Loucy (cell line): ENCODE data around the gene FIBIN.

Experiments used
- H2AFZ ChIP-seq: fragments of 200-600 bp; sonication (generic); 2 replicates; pipeline ENCODE4 v1.6.0; 2016; ENCODE audit warnings: antibody characterized with exemption, mild to moderate bottlenecking, low read length, moderate library complexity
- H3F3A ChIP-seq: fragments of 200-600 bp; 2 replicates; pipeline ENCODE4 v1.6.0; 2016; ENCODE audit warnings: antibody characterized with exemption, low read depth, mild to moderate bottlenecking
- H3K27me3 ChIP-seq: fragments of 200-600 bp; sonication (generic); 2 replicates; pipeline ENCODE4 v1.6.1; 2014; ENCODE audit warnings: low read length, mild to moderate bottlenecking; ENCODE audit not compliant: insufficient read depth, poor library complexity, severe bottlenecking
- H3K36me3 ChIP-seq: fragments of 200-600 bp; sonication (generic); 2 replicates; pipeline ENCODE4 v1.6.1; 2016; ENCODE audit warnings: low read length; ENCODE audit not compliant: insufficient read depth
- H3K4me1 ChIP-seq: fragments of 200-600 bp; sonication (generic); 2 replicates; pipeline ENCODE4 v1.5.1; 2014; ENCODE audit warnings: low read length, mild to moderate bottlenecking; ENCODE audit not compliant: insufficient read depth, poor library complexity, severe bottlenecking
- H3K4me2 ChIP-seq: fragments of 200-600 bp; sonication (generic); 2 replicates; pipeline ENCODE4 v1.6.0; 2014; ENCODE audit warnings: antibody characterized with exemption, low read length, low read depth, mild to moderate bottlenecking; ENCODE audit not compliant: poor library complexity, severe bottlenecking
- H3K4me3 ChIP-seq: fragments of 200-600 bp; sonication (generic); 2 replicates; pipeline ENCODE4 v1.5.1; 2014; ENCODE audit warnings: low read length, mild to moderate bottlenecking, mixed read lengths; ENCODE audit not compliant: poor library complexity, severe bottlenecking
- H3K79me2 ChIP-seq: fragments of 200-600 bp; sonication (generic); 2 replicates; pipeline ENCODE4 v1.6.1; 2014; ENCODE audit warnings: low read length; ENCODE audit not compliant: insufficient read depth
- H3K9ac ChIP-seq: fragments of 200-600 bp; sonication (generic); 2 replicates; pipeline ENCODE4 v1.6.0; 2014; ENCODE audit warnings: mild to moderate bottlenecking, low read depth, low read length, moderate library complexity; ENCODE audit not compliant: poor library complexity, severe bottlenecking
- H3K9me2 ChIP-seq: fragments of 200-600 bp; sonication (generic); replicated peaks from 2 replicates; pipeline ENCODE4 v1.6.1; 2016; ENCODE audit warnings: low read depth, low read length, mixed read lengths
- H3K9me3 ChIP-seq: fragments of 200-600 bp; sonication (generic); 2 replicates; pipeline ENCODE4 v1.6.1; 2014; ENCODE audit warnings: mild to moderate bottlenecking, antibody characterized with exemption, low read length, low read depth; ENCODE audit not compliant: insufficient read depth
- H4K20me1 ChIP-seq: fragments of 200-600 bp; sonication (generic); 2 replicates; pipeline ENCODE4 v1.6.0; 2014; ENCODE audit warnings: antibody characterized with exemption, low read length, mild to moderate bottlenecking; ENCODE audit not compliant: insufficient read depth, poor library complexity, severe bottlenecking
- EZH2phosphoT487 ChIP-seq: fragments of 200-600 bp; IDR thresholded peaks from 2 replicates; pipeline ENCODE4 v1.6.1; 2018; ENCODE audit warnings: antibody characterized with exemption, mild to moderate bottlenecking, moderate library complexity, borderline replicate concordance
- TF ChIP-seq, protein P1 (sequence below): fragments of 200-600 bp; sonication (generic); conservative IDR thresholded peaks from 2 replicates; pipeline ENCODE4 v1.5.1; 2014; ENCODE audit warnings: mild to moderate bottlenecking, antibody characterized with exemption, low read length

The FIBIN gene

DNA sequence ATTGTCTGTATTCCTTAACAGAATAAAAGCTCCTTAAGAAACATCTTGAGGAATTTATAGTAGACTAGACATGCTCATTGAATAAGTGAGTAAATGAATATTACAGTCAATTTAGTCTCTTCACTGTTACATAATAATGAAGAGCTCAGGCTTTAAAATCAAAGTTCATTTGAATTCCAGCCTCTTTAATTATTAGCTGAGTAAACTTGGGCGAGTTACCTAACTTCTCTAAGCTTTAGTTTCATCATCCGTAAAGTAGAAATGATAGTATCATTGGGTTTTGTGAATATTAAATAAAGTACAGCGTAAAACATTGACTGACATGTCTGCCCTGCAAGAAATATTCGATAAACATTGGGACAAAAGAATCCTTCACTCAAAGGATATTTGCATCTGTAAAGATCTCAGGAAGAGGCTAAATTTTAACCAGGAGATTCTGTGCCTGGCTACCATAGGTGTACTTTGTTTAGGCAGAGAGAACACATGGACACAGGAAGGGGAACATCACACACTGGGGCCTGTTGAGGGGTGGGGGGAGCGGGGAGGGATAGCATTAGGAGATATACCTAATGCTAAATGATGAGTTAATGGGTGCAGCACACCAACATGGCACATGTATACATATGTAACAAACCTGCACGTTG, 31.5 kb downstream of the FIBIN start:
- H3K4me1 ChIP-seq = no peaks in the 10 kb centered on the region
- no peak overlapping the region for H3K9ac ChIP-seq
- H3K36me3 ChIP-seq = no peaks in the 10 kb centered on the region
- no peak overlapping the region for H3K4me3 ChIP-seq
- H3K4me2 ChIP-seq = no peak overlapping the region
- H4K20me1 ChIP-seq = no peaks in the 10 kb centered on the region
- H3K27me3 ChIP-seq = no peaks in the 10 kb centered on the region
- TF ChIP-seq, protein P1, sequence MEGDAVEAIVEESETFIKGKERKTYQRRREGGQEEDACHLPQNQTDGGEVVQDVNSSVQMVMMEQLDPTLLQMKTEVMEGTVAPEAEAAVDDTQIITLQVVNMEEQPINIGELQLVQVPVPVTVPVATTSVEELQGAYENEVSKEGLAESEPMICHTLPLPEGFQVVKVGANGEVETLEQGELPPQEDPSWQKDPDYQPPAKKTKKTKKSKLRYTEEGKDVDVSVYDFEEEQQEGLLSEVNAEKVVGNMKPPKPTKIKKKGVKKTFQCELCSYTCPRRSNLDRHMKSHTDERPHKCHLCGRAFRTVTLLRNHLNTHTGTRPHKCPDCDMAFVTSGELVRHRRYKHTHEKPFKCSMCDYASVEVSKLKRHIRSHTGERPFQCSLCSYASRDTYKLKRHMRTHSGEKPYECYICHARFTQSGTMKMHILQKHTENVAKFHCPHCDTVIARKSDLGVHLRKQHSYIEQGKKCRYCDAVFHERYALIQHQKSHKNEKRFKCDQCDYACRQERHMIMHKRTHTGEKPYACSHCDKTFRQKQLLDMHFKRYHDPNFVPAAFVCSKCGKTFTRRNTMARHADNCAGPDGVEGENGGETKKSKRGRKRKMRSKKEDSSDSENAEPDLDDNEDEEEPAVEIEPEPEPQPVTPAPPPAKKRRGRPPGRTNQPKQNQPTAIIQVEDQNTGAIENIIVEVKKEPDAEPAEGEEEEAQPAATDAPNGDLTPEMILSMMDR = no peak
- no peak for TF ChIP-seq EZH2phosphoT487
- no peaks in the 10 kb centered on the region for H3K9me2 ChIP-seq
- no peaks in the 10 kb centered on the region for H3K79me2 ChIP-seq
- H2AFZ ChIP-seq = no peak overlapping the region
- H3K9me3 ChIP-seq = no peaks in the 10 kb centered on the region
- no peaks in the 10 kb centered on the region for H3F3A ChIP-seq

GRCh38 chr11:27025957-27026733, 32.2 kb downstream of the FIBIN start:
- Histone ChIP-seq H4K20me1 (no peaks in the 10 kb centered on the region), H3K4me2 (no peak overlapping the region), H3K27me3 (no peaks in the 10 kb centered on the region), H3F3A (no peaks in the 10 kb centered on the region), H3K79me2 (no peaks in the 10 kb centered on the region), H3K9ac (no peak overlapping the region), H3K9me2 (no peaks in the 10 kb centered on the region), H3K4me3 (no peak overlapping the region), H2AFZ (no peak overlapping the region), H3K9me3 (no peaks in the 10 kb centered on the region), H3K36me3 (no peaks in the 10 kb centered on the region), H3K4me1 (no peaks in the 10 kb centered on the region)
- TF ChIP-seq, protein P1 = no peak
- no peak for TF ChIP-seq EZH2phosphoT487

GRCh38 chr11:27028561-27028965, 34.7 kb downstream of the FIBIN start:
- Histone ChIP-seq H3F3A (no peaks in the 10 kb centered on the region), H3K4me1 (no peaks in the 10 kb centered on the region), H3K4me2 (no peak overlapping the region), H3K9me2 (no peaks in the 10 kb centered on the region), H3K36me3 (no peaks in the 10 kb centered on the region), H3K9me3 (no peaks in the 10 kb centered on the region), H2AFZ (no peak overlapping the region), H4K20me1 (no peaks in the 10 kb centered on the region), H3K4me3 (no peak overlapping the region), H3K9ac (no peak overlapping the region), H3K79me2 (no peaks in the 10 kb centered on the region), H3K27me3 (no peaks in the 10 kb centered on the region)
- no peak for TF ChIP-seq EZH2phosphoT487
- TF ChIP-seq, protein P1 = no peak
